GM19099 (cell line): Measurements from ENCODE around the gene KCNA5.

Experiments
- POLR2A ChIP-seq: IDR thresholded peaks from 3 replicates; pipeline ENCODE4 v1.6.1; 2011; ENCODE audit warnings: low read depth; ENCODE audit not compliant: insufficient read length; ENCODE audit errors: extremely low read depth

KCNA5 gene

GRCh38 chr12:5068126-5068525 lies 24.4 kb downstream of the KCNA5 start:
- no peak for TF ChIP-seq POLR2A

DNA sequence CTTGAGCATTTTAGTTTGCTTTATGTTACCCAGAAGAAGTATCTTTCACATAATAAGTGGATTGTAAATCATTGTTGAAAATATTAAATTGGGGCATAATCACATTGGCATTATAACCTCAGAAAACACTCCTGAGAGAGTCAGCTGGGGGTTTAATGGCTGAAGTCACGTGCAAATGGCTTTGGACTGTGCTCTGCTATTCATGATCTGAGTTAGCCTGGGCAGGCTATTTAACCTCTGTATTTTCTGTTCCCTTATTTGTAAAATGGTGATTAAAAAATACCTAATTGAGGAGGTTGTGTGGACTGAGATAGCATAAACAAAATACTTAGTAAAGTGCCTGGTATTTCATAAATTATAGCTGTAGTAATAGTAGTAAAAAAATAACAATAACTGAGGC lies 24.9 kb downstream of the KCNA5 start:
- no peak for TF ChIP-seq POLR2A

- TF ChIP-seq POLR2A: no peak
These were observed 26.4 kb downstream of the KCNA5 start for GRCh38 chr12:5070090-5070489.

- no peak for TF ChIP-seq POLR2A
These were observed 27.8 kb downstream of the KCNA5 start for GRCh38 chr12:5071496-5071895.

DNA sequence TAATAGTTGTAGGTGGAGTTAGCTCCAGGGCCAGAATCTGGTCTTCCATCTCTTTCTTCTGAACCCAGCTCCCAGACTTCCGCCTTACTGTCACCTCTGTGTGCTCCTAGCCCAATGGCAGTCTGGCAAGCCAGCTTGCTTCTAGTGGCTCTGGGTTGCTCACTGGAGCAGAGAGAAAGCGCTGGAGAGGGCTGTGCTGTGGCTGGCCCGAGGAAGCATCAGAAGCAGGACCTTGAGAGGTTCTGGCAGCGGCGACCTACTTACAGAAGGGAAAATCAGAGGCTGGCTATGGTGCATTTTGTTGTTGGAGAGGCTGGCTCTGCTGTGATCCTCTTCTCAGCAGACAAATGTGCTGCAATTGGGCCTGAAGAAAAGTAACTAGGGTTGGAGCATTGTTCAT lies 28.6 kb downstream of the KCNA5 start:
- TF ChIP-seq POLR2A: no peak

DNA sequence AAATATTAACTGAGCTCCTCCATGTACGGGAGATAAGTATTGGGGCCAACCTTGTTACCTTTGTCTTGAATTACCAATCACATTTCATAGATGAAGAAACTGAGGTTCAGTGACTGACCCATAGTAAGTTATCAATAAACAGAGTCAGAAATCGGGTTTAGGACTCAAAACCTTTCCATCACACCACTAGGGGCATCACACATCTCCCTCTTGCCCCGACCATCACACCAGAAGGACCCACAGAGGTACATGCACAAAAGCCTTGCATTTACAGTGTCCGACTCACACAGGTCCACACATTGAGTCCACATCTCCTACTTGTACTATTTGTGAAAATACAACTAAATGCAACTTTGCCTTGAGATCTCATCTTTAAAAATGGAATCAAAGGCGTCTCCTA lies 29.4 kb downstream of the KCNA5 start:
- TF ChIP-seq POLR2A: no peak

DNA sequence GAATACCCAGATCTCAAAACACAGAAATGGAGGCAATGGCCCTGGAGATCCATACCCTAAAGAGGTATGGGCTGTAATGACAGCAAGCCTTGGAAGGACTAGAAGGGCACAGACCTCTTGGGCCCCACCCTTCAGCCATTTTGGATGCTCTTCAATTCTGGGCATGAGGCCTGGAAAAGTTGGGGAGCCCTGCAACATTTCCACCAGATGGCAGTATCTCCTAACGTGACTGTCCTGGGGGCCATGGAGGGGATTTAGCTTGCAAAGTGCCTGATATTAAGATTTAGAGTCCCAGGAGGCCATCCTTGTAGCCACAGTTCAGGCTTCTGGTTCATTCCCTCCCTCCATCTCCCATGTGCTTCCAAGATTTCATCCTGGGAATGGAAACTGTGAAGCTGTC lies 30.2 kb downstream of the KCNA5 start:
- no peak for TF ChIP-seq POLR2A

- TF ChIP-seq POLR2A: no peak
These were observed 33.1 kb downstream of the KCNA5 start for GRCh38 chr12:5076761-5077160.

DNA sequence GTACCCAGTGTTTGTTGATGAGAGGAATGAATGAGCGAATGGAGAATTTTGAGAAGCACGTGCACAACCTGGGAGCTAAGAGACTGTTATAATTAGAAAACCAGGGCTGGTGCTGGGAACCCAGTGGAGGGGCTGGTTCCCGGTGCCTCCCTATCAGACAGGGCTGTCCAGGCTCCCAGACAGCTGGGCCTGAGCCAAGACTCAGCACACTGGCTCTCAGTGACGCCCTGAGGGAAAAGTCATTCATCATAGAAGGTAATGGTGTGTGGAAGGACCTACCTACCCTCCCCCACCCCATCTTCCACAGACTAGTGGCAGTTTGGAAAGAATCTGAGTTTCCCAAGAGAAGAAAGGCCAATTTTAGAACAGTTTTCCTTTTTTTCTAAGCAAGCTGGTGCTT lies 34.7 kb downstream of the KCNA5 start:
- TF ChIP-seq POLR2A: no peak

- no peak for TF ChIP-seq POLR2A
These were observed 37.3 kb downstream of the KCNA5 start for GRCh38 chr12:5081016-5081415.

DNA sequence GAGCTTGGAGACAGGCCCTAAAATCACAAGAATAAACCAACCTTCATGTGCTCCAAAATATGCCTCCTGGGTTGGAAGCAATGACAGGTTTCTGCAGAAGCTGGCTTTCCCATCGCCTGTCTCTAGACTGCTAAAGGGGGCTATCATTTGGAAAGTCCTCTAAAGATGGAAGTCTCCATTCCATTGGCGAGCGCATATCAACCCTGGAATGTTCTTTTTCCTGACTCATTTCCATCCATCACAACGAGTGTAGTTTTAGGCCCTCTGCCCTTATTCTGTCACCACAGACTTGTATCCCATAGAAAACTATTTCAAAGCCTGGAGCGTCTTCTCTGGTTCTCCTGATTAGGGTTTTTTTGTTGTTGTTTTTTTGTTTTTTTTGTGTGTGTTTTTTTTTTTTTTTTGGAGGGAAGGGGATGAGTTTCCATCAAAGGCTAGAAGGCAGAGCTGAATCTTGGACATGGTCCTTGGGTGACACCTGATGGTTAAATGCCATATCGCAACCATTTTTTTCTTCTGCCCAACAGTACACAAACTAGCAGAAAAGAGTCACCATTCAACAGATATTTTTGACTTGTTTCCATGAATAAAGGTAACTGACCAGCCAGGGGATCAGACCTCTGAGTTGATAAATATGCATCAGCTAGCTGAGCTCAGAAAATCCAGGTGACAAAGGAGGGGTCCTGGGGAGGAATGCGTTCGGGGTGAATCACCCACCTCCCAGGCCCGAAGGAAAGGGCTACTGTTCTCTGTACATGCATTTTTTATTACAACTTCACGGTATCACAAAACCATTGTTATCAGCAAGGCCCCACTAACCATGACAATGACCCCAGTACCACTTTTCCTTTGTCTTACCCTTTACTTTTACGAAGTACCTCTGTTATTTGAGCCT lies 40.5 kb downstream of the KCNA5 start:
- TF ChIP-seq POLR2A: no peak

- no peak for TF ChIP-seq POLR2A
These were observed 42.2 kb downstream of the KCNA5 start for GRCh38 chr12:5085896-5086295.

- no peak for TF ChIP-seq POLR2A
These were observed 44.3 kb downstream of the KCNA5 start for GRCh38 chr12:5087831-5088554.

GRCh38 chr12:5088586-5089264 lies 45.0 kb downstream of the KCNA5 start:
- no peak for TF ChIP-seq POLR2A

DNA sequence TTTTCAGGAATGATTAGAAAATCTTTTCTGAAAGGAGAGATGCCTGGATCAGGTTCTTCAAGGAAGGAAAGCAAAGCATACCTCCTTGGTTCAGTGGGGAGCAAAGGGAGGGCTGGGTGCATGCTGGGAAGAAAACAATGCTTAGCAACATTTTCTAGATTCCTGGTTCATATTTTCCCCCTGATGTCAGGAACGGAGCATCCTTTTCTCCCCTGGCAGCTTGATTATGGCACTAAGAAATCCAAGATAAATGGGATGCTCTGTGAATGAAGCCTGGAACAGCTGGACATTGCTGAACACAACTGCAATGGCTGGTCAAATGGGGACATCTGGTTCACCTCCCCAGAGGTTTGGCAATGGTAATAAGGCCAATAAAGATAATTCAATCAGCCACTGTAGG lies 50.9 kb downstream of the KCNA5 start:
- TF ChIP-seq POLR2A: no peak

- TF ChIP-seq POLR2A: no peak
These were observed 51.3 kb downstream of the KCNA5 start for GRCh38 chr12:5094986-5095385.
